ENCODE measurements around the gene RTTN. TPM values are rescaled to one million over a fixed set of nuclear protein-coding genes. Genes with fewer than 3 reads are reported as not detected.

The RTTN gene
- total RNA-seq, 2 experiments from 2014 or later: 21.4 to 25.5 TPM

- Histone ChIP-seq H3K4me1 (ENCODE audit: insufficient read depth, low read length) (no peaks in the 10 kb centered on the region), H3K27ac (ENCODE audit: low read depth in 1 of 2, low read length in 2 of 2) (no peak overlapping the region), H3K9me3 (ENCODE audit: control insufficient read depth in 1 of 2, insufficient read depth in 1 of 2, low read length in 2 of 2) (no peaks in the 10 kb centered on the region), H3K27me3 (ENCODE audit: control insufficient read depth in 1 of 2, insufficient read depth in 2 of 2, low read length in 2 of 2) (no peaks in the 10 kb centered on the region), H3K4me3 (ENCODE audit: low read length) (no peak overlapping the region), H3K36me3 (ENCODE audit: insufficient read depth, low read length) (peaks cover 72% of the 10 kb centered on the region)
- no peak for TF ChIP-seq CTCF (IDR thresholded peaks at IDR 0.05)
- DNase-seq: no peak
- intact Hi-C loops (cut with DNase I, micrococcal nuclease): no loop called here
- POLR2A ChIA-PET: no interaction called here
- no peaks in the 10 kb centered on the region for H3K27me3 Mint-ChIP-seq
- H3K9me3 Mint-ChIP-seq: no peaks in the 10 kb centered on the region
- H3K27ac Mint-ChIP-seq: no peak overlapping the region
- no peak for ATAC-seq (ENCODE audit: poor library complexity)
- peaks cover 98% of the 10 kb centered on the region for H3K36me3 Mint-ChIP-seq (ENCODE audit: low read depth)
- H3K4me1 Mint-ChIP-seq (ENCODE audit: low read depth): peaks cover 8% of the 10 kb centered on the region
- no peak overlapping the region for H3K4me3 Mint-ChIP-seq
- CTCF ChIA-PET: interaction anchor here (1.0 to 1.5 kb wide), 2 partner anchors 11 to 260 kb away, joined by 3 read pairs; no protein-coding TSS in a partner anchor
Observed at GRCh38 chr18:70194227-70194890, 11.1 kb downstream of the RTTN start.

GRCh38 chr18:70190529-70190928, 15.0 kb downstream of the RTTN start:
- no peak overlapping the region for H3K4me3 Mint-ChIP-seq
- no peaks in the 10 kb centered on the region for H3K4me1 Mint-ChIP-seq (ENCODE audit: low read depth)
- POLR2A ChIA-PET: no interaction called here
- H3K27me3 ChIP-seq (ENCODE audit: control insufficient read depth in 1 of 2, insufficient read depth in 2 of 2, low read length in 2 of 2): no peaks in the 10 kb centered on the region
- no peak overlapping the region for H3K4me3 ChIP-seq (ENCODE audit: low read length)
- no peaks in the 10 kb centered on the region for H3K4me1 ChIP-seq (ENCODE audit: insufficient read depth, low read length)
- H3K36me3 Mint-ChIP-seq (ENCODE audit: low read depth): peaks cover 98% of the 10 kb centered on the region
- intact Hi-C loops (cut with DNase I, micrococcal nuclease): no loop called here
- ATAC-seq (ENCODE audit: poor library complexity) (no peak), DNase-seq (no peak)
- H3K27ac ChIP-seq (ENCODE audit: low read depth in 1 of 2, low read length in 2 of 2): no peak overlapping the region
- H3K36me3 ChIP-seq (ENCODE audit: insufficient read depth, low read length): peaks cover 75% of the 10 kb centered on the region
- H3K27me3 Mint-ChIP-seq: no peaks in the 10 kb centered on the region
- no peak for TF ChIP-seq CTCF (IDR thresholded peaks at IDR 0.05)
- H3K27ac Mint-ChIP-seq: no peak overlapping the region
- H3K9me3 Mint-ChIP-seq: no peaks in the 10 kb centered on the region
- no peaks in the 10 kb centered on the region for H3K9me3 ChIP-seq (ENCODE audit: control insufficient read depth in 1 of 2, insufficient read depth in 1 of 2, low read length in 2 of 2)
- CTCF ChIA-PET: no interaction called here

GRCh38 chr18:70188113-70188512, 17.4 kb downstream of the RTTN start:
- ChIA-PET CTCF (interaction anchor here (1.3 kb wide), 1 partner anchor 7 kb away, joined by 3 read pairs; no protein-coding TSS in a partner anchor), POLR2A (interaction anchor here (1.4 kb wide), 1 partner anchor 18 kb away, joined by 3 read pairs; the partner anchor contains the start of gene RTTN)
- peaks cover 67% of the 10 kb centered on the region for H3K36me3 ChIP-seq (ENCODE audit: insufficient read depth, low read length)

More at GRCh38 chr18:70188113-70188512, 17.4 kb downstream of the RTTN start:
- H3K4me3 Mint-ChIP-seq: no peak overlapping the region
- no peak overlapping the region for H3K27ac ChIP-seq (ENCODE audit: low read depth in 1 of 2, low read length in 2 of 2)
- no peaks in the 10 kb centered on the region for H3K9me3 Mint-ChIP-seq
- H3K4me3 ChIP-seq (ENCODE audit: low read length): no peak overlapping the region
- no peaks in the 10 kb centered on the region for H3K4me1 ChIP-seq (ENCODE audit: insufficient read depth, low read length)
- intact Hi-C loops (cut with DNase I, micrococcal nuclease): no loop called here
- H3K27me3 Mint-ChIP-seq: no peaks in the 10 kb centered on the region
- no peaks in the 10 kb centered on the region for H3K9me3 ChIP-seq (ENCODE audit: control insufficient read depth in 1 of 2, insufficient read depth in 1 of 2, low read length in 2 of 2)
- peaks cover 9% of the 10 kb centered on the region for H3K4me1 Mint-ChIP-seq (ENCODE audit: low read depth)
- H3K27ac Mint-ChIP-seq: no peak overlapping the region
- peaks cover 99% of the 10 kb centered on the region for H3K36me3 Mint-ChIP-seq (ENCODE audit: low read depth)
- TF ChIP-seq CTCF (IDR thresholded peaks at IDR 0.05): no peak
- DNase-seq (no peak), ATAC-seq (ENCODE audit: poor library complexity) (no peak)
- no peaks in the 10 kb centered on the region for H3K27me3 ChIP-seq (ENCODE audit: control insufficient read depth in 1 of 2, insufficient read depth in 2 of 2, low read length in 2 of 2)
